HEK293T (cell line): ENCODE results near the gene PCDHAC1.

ENCODE experiments used
- BHLHE40 ChIP-seq: fragments of 450-650 bp; IDR thresholded peaks from 2 replicates; pipeline ENCODE4 v1.6.1; 2016; ENCODE audit warnings: mild to moderate bottlenecking, moderate library complexity, borderline replicate concordance
- ELF4 ChIP-seq: fragments of 450-650 bp; IDR thresholded peaks from 2 replicates; pipeline ENCODE4 v1.6.1; 2017; ENCODE audit warnings: antibody characterized with exemption
- FOXA1 ChIP-seq: fragments of 450-650 bp; IDR thresholded peaks from 2 replicates; pipeline ENCODE4 v1.6.1; 2016; ENCODE audit warnings: mild to moderate bottlenecking
- SUZ12 ChIP-seq: fragments of 450-650 bp; IDR thresholded peaks from 2 replicates; pipeline ENCODE4 v1.6.1; 2016; ENCODE audit warnings: mild to moderate bottlenecking

DNA sequence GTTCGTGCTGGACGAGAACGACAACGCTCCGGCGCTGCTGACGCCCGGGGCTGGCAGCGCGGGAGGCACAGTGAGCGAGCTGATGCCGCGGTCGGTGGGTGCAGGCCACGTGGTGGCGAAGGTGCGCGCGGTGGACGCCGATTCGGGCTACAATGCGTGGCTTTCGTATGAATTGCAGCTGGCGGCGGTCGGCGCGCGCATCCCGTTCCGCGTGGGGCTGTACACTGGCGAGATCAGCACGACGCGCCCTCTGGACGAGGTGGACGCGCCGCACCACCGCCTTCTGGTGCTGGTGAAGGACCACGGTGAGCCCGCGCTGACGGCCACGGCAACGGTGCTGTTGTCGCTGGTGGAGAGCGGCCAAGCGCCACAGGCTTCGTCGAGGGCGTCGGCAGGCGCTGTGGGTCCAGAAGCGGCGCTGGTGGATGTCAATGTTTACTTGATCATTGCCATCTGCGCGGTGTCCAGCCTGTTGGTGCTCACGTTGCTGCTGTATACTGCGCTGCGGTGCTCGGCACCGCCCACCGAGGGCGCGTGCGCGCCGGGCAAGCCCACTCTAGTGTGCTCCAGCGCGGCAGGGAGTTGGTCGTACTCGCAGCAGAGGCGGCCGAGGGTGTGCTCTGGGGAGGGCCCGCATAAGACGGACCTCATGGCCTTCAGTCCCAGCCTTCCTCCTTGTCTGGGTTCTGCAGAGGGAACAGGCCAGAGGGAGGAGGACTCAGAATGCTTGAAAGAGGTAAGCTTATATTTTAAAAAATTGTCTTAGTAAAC lies 42.0 kb upstream of the PCDHAC1 start:
- no peak for TF ChIP-seq BHLHE40
- no peak for TF ChIP-seq ELF4
- no peak for TF ChIP-seq SUZ12
- TF ChIP-seq FOXA1, result no peak
